ENCODE measurements around the gene KCNJ18.
"Not testable (repeated sequence)": the region's sequence is repeated elsewhere in the genome, so short reads cannot be mapped to it uniquely, and the experiment has no call there.

KCNJ18 gene

DNA sequence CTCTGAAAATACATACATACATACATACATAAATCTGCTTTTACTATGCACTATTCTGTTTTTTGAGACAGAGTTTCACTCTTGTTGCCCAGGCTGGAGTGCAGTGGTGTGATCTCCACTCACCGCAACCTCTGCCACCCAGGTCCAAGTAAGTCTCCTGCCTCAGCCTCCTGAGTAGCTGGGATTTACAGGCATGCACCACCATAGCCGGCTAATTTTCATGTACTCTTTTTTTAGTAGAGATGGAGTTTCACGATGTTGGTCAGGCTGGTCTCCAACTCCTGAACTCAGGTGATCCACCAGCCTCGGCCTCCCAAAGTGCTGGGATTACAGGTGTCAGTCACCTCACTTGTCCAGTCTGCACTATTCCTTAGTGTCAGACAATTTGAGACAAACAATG lies 20.5 kb upstream of the KCNJ18 start:
- DNase-seq: not testable (repeated sequence)

DNA sequence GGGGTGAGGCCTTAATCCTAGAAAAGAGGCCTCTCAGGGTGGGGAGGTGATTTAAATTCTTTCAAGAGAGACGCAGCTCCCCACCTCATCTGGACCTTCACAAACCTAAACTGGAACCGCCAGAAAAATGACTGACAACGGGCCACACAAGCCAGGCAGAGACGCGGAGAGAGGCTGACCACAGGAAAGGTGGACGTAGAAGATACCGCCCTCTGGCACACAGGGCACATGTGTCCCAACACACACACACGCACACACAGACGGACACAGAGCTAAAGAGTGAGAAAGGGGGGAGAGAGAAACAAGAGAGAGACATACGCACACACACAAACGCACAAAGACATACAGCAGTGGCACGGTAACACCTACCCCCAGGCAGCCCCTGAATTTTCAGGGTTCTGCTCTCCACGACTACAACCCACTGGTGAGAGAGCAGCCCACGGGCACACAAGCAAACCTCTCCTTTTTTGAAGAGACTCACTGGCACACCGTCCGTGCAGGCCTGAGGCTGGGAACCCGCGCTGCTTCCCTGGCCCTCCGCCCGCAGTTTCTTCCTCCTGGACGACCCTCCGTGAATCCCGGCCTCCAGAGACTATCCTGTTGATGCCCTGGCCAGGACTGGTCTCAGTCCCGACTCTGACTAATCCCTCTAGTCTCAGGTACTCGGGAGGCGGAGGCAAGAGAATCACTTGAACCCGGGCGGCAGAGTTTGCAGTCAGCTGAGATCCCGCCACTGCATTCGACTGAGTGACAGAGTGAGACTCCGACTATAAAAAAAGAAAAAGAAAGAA lies 18.7 kb upstream of the KCNJ18 start:
- DNase-seq: not testable (repeated sequence)

DNA sequence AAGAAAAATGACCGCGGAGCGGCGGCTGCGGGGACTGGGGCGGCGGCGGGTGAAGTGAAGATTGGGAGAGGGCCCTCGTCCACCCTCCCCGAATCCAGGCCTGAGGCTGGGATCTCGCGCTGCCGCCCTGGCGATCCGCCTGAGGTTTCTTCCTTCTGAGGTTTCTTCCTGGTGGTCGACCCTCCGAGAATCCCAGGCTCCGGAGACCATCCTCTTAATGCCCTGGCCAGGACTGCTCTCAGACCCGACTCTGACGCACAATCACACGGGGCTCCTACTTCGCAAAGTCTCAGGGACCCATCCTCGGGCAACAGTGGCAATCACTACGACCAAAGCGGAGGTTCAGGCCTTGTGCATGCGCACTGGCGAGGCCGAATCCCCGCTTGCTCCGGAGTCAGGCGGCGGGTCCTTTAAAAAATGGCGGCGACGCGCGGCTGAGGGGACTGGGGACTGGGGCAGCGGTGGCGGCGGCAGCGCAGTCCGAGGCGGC lies 18.0 kb upstream of the KCNJ18 start:
- DNase-seq: no peak

DNA sequence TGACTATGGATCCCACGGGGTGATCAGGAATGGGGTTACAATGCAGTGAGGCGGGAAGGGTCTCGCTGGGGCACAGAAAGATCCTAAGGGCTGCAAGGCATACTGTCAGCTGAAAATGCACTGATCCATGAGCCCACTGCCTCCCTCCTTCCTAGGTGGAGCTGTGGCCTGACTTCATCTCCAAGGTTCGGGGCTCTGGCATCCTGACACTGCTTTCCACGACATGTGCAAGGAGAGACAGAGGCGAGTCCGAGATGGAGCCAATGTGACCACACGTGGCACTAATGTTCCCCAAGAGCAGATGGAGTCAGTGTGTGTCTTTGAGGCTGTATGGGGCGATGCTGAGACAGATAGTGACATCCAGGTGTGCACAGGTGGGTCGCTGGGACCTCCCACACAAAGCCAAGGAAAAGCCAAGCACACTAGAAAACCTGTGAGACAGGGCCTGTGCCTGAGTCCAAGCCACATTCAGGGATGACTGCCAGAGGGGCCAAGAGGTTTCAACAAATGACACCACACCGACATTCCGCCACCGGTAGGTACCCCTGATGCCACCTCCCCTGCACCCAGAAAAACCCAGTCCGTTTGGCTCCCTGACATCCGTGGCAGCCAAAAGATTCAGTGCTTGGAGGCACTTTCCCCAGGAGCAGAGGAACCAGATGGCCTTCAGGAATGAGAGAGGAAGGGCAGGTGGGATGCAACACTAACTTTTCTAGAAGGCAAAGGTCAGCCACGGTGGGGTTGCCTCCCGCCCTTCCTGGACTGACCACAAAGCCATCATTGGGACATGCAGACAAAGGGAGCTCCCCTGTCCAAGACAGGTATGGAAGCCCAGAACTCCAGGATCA lies 17.2 kb upstream of the KCNJ18 start:
- DNase-seq: not testable (repeated sequence)

DNA sequence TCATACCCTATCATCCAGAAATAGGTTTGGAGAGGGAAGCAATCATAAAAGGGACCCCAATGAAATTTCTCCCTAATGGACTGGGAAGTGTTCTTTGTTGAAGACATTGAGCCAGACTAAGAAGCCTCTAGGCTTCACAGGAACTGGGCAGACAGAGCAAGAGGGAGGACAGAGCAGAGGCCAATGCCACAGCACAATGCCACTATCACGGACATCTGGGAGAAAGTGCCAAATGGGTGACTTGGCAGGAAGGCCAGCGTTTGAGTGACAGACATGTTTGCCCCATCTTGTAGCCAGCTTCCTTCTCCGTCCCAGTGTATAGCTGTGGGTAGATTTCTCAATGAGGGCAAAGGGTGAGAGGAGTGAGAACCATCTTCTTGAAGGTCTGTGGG lies 16.6 kb upstream of the KCNJ18 start:
- DNase-seq: not testable (repeated sequence)

DNA sequence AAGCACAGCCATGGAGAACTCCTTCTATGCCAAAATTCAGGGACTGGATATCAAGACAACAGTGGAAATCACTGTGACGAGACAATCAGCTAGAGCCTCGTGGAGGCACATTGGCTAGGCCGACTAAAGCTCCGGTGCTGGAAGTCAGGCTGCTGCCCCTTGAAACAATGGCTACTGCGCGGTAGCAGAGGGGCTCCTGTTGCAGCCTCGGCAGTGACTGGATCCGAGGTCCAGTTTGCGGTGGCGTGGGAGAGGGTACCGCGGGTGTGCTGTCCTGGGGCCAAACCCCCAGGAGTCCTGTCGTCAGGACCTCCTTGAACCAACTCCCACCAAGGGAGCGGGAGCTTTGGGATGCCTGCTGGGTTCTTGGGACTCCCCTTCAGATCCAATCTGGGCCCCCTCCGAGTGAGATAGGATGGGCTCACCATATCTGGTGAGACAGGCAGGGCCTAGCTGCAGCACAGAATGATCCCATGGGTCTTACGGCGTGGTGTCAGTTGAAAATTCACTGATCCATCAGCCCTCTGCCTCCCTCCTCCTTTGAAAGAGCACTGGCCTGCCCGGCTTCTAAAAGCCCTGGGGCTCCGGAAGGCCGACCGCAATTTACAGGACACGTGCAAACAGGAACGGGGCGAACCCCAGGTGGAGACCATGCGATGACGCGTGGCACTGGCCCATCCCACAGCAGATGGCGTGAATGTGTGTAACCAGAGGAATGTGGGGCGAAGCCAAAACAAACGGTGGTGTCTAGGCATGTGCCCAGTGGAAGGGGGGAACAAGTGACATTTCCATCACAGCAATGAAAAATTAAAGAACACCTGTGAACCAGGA lies 15.8 kb upstream of the KCNJ18 start:
- no peak for DNase-seq

DNA sequence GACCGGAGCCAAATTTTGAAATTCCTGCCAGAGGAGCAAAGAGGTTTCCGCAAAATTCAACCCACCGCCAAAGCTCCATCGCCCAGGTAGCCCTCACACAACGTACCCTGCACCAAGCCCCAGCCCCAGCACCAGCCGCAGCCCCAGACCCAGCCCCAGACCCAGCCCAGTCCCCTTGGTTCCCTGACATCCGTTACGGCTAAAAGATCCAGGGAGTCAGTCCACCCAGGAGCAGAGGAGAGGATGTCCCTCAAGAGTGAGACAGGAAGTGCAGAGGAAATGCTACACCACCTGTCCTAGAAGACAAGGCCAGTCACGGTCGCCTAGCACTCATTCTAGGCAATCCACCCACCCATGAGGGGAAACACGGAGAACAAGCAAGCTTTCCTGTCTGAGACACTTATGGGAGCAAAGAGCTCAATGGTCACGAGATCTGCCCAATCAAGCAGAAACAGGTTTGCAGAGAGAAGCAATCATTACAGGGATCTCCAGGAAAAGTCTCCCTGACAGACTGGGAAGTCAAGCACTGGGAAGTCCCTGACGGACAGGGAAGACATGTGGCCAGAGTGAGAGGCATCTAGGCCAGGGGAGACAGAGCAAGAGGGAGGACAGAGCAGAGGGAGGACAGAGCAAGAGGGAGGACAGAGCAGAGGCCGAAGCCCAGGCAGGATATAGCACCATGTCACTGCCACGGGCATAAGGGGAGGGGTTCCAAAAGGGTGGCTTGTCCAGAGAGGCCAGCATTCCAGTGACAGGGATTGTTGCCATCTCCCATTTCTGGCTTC lies 15.0 kb upstream of the KCNJ18 start:
- DNase-seq: no peak

DNA sequence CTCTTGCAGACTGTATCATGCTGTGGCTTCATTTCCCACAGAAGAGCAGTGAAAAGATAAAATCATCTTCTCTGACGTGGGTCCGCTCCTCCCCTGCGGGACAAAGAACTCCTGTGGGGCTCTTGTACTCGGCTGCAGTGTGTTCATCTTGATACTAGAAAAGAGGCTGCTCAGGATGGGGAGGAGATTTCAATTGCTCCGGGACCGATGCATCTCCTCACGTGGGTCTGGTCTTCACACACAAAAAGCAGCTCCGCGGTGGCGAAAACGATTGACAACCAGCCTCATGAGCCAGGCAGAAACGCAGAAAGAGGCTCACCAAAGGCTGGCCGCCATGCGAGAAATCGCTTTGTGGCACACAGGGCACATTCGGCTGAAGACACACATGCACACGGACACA lies 14.4 kb upstream of the KCNJ18 start:
- no peak for DNase-seq

DNA sequence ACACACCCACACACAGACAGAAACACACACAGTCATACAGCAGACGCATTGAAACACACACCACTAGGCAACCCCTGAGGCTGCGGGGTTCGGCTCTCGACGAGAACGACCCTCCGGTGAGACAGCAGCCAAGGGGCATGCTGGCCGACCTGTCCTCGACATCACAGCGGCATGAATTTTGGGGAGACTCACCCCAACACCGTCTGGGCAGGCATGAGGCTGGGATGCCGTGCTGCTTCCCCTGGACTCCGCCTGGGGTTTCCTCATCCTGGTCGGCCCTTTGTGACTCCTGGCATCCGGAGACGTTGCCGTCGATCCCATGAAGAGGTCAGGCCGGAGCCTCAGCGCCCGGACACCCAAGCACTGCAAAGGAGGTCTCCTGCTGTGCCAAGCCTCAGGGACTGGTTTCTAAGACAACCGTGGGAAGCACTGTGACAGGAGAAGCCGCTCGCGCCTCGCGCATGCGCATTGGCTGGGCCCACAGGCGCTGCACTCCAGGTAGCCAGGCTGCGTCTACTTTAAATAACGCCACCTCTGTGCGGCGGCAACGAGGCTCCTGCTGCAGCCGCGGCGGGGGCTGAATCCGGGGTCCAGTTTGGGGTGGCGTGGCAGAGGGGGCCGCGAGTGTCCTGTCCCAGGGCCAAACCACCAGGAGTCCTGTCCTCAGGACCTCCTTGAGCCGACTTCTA lies 13.8 kb upstream of the KCNJ18 start:
- DNase-seq: no peak

DNA sequence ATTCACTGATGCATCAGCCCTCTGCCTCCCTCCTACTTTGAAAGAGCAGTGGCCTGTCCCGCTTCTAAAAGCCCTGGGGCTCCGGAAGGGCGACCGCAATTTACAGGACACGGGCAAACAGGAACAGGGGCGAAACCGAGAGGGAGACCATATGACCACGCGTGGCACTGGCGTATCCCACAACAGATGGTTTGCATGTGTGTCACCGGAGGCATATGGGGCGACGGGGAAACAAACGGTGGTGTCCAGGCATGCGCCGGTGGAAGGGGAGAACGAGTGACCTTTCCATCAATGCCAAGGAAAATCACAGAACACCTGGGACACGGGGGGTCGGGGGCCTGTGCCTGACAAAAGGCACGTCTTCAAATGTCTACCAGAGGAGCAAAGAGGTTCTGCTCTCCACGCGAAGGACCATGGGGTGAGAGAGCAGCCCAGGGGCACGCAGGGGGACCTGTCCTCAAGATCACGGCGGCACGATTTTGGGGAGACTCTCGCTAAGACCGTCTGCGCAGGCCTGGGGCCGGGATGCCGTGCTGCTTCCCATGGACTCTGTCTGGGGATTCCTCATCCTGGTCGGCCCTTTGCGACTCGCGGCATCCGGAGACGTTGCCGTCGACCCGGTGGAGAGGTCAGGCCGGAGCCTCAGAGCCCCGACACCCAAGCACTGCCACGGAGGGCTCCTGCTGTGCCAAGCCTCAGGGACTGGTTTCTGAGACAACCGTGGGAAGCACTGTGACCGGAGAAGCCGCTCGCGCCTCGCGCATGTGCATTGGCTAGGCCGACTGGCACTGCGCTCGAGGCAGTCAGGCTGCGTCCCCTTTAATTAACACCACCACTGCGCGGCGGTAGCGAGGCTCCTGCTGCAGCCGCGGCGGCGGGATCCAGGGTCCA lies 12.8 kb upstream of the KCNJ18 start:
- no peak for DNase-seq

DNA sequence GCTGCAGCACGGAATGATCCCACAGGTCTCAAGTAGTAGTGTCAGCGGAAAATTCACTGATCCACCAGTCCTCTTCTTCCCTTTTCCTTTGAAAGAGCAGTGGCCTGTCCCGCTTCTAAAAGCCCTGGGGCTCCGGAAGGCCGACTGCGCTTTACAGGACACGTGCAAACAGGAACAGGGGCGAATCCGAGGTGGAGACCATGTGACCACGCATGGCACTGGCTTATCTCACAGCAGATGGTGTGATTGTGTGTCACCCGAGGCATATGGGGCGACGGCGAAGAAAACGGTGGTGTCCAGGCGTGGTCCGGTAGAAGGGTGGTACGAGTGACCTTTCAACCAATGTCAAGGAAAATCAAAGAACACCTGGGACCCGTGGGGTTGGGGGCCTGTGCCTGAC lies 12.0 kb upstream of the KCNJ18 start:
- DNase-seq: no peak

DNA sequence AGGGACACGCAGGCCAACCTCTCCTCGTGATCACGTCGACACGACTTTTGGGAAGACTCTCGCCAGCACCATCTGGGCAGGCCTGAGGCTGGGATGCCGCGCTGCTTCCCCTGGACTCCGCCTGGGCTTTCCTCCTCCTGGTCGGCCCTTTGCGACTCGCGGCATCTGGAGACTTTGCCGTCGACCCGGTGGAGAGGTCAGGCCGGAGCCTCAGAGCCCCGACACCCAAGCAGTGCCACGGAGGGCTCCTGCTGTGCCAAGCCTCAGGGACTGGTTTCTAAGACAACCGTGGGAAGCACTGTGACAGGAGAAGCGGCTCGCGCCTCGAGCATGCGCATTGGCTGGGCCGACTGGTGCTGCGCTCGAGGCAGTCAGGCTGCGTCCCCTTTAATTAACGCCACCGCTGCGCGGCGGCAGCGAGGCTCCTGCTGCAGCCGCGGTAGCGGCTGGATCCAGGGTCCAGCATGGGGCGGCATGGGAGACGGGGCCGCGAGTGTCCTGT lies 11.4 kb upstream of the KCNJ18 start:
- not testable (repeated sequence) for DNase-seq

DNA sequence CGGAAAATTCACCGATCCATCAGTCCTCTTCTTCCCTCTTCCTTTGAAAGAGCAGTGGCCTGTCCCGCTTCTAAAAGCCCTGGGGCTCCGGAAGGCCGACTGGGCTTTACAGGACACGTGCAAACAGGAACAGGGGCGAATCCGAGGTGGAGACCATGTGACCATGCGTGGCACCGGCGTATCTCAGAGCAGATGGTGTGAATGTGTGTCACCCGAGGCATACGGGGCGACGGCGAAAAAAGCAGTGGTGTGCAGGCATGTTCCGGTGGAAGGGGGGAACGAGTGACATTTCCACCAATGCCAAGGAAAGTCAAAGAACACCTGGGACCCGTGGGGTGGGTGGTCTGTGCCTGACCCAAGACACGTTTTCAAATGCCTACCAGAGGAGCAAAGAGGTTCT lies 10.7 kb upstream of the KCNJ18 start:
- not testable (repeated sequence) for DNase-seq

DNA sequence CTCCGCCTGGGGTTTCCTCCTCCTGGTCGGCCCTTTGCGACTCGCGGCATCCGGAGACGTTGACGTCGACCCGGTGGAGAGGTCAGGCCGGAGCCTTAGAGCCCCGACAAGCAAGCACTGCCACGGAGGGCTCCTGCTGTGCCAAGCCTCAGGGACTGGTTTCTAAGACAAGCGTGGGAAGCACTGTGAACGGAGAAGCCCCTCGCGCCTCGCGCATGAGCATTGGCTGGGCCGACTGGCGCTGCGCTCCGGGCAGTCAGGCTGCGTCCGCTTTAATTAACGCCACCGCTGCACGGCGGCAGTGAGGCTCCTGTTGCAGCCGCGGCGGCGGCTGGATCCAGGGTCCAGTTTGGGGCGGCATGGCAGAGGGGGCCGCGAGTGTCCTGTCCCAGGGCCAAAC lies 10.2 kb upstream of the KCNJ18 start:
- DNase-seq: not testable (repeated sequence)

DNA sequence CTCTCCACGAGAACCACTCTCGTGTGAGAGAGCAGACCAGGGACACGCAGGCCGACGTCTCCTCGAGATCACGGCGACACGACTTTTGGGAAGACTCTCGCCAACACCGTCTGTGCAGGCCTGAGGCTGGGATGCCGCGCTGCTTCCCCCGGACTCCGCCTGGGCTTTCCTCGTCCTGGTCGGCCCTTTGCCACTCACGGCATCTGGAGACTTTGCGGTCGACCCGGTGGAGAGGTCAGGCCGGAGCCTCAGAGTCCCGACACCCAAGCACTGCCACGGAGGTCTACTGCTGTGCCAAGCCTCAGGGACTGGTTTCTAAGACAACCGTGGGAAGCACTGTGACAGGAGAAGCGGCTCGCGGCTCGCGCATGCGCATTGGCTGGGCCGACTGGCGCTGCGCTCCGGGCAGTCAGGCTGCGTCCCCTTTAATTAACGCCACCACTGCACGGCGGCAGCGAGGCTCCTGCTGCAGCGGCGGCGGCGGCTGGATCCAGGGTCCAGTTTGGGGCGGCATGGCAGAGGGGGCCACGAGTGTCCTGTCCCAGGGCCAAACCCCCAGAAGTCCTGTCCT lies 9.1 kb upstream of the KCNJ18 start:
- DNase-seq: not testable (repeated sequence)

DNA sequence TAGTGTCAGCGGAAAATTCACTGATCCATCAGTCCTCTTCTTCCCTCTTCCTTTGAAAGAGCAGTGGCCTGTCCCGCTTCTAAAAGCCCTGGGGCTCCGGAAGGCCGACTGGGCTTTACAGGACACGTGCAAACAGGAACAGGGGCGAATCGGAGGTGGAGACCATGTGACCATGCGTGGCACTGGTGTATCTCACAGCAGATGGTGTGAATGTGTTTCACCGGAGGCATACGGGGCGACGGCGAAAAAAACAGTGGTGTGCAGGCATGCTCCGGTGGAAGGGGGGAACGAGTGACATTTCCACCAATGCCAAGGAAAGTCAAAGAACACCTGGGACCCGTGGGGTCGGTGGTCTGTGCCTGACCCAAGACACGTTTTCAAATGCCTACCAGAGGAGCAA lies 8.4 kb upstream of the KCNJ18 start:
- DNase-seq: not testable (repeated sequence)

DNA sequence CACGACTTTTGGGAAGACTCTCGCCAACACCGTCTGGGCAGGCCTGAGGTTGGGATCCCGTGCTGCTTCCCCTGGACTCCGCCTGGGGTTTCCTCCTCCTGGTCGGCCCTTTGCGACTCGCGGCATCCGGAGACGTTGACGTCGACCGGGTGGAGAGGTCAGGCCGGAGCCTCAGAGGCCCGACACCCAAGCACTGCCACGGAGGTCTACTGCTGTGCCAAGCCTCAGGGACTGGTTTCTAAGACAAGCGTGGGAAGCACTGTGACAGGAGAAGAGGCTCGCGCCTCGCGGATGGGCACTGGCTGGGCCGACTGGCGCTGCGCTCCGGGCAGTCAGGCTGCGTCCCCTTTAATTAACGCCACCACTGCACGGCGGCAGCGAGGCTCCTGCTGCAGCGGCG lies 7.9 kb upstream of the KCNJ18 start:
- DNase-seq: not testable (repeated sequence)

DNA sequence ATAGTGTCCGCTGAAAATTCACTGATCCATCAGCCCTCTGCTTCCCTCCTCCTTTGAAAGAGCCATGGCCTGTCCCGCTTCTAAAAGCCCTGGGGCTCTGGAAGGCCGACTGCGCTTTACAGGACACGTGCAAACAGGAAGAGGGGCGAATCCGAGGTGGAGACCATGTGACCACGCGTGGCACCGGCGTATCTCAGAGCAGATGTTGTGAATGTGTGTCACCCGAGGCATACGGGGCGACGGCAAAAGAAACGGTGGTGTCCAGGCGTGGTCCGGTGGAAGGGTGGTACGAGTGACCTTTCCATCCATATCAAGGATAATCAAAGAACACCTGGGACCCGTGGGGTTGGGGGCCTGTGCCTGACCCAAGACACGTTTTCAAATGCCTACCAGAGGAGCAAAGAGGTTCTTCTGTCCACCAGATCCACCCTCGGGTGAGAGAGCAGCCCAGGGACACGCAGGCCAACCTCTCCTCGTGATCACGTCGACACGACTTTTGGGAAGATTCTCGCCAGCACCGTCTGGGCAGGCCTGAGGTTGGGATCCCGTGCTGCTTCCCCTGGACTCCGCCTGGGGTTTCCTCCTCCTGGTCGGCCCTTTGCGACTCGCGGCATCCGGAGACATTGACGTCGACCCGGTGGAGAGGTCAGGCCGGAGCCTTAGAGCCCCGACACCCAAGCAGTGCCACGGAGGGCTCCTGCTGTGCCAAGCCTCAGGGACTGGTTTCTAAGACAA lies 7.1 kb upstream of the KCNJ18 start:
- DNase-seq: not testable (repeated sequence)
